GM21447 (cell line): ENCODE measurements around the gene SNRNP25.
"Not testable (repeated sequence)": the region's sequence is repeated elsewhere in the genome, so short reads cannot be mapped to it uniquely, and the experiment has no call there.

ENCODE experiments used
- ATAC-seq: cut with Tn5 transposase; IDR thresholded peaks from one replicate; pipeline ENCODE4 v1.9.1; 2021; ENCODE audit not compliant: unreplicated experiment

Gene SNRNP25

DNA sequence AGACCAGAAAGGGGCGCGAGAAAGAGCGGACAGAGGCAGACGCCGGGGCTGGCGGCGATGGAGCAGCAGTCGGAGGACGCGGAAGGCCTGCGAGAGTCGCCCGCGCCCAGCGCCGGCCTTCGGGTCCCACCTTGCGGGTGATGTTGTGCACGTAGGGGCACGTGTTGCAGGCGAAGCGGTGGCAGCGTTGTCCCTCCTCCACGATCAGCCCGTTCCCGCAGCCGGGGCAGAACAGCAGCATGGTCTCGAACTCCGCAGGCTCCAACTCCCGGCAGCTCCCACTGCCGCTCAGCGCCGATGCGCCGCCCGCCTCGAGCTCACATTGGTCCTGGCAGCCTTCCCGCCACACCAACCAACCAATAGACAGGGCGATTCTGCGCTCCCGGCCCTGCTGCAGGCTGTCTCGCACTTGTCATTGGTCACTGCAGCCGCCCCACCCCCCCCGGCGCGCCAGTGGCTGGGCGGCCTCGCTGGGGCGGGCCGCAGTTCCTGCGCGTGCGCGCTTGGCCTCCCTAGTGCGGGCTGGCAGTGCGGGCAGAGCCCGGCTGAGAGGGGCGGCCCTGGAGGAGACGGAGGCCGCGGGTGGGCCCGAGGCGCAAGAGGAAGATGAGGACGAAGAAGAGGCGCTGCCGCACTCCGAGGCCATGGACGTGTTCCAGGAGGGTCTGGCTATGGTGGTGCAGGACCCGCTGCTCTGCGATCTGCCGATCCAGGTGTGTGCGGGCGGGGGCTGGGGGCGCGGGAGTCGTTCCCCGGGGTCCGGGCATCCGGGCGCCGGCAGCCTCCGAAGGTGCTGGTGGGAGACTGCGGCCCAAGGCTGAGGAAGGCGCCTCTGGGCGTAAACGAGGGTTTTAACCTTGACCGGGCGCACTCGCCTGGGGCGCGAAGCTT is at the start of gene SNRNP25, which contains the start of gene POLR3K:
TSS of gene SNRNP25 (plus strand) at position 483 of the 891 bp plus-strand sequence. CDS start at position 672, 189 bp downstream.
TSS of gene POLR3K (minus strand) at position 263 of the 891 bp plus-strand sequence. CDS start at position 241, 22 bp downstream.
- peak; percentile 87 for ATAC-seq

DNA sequence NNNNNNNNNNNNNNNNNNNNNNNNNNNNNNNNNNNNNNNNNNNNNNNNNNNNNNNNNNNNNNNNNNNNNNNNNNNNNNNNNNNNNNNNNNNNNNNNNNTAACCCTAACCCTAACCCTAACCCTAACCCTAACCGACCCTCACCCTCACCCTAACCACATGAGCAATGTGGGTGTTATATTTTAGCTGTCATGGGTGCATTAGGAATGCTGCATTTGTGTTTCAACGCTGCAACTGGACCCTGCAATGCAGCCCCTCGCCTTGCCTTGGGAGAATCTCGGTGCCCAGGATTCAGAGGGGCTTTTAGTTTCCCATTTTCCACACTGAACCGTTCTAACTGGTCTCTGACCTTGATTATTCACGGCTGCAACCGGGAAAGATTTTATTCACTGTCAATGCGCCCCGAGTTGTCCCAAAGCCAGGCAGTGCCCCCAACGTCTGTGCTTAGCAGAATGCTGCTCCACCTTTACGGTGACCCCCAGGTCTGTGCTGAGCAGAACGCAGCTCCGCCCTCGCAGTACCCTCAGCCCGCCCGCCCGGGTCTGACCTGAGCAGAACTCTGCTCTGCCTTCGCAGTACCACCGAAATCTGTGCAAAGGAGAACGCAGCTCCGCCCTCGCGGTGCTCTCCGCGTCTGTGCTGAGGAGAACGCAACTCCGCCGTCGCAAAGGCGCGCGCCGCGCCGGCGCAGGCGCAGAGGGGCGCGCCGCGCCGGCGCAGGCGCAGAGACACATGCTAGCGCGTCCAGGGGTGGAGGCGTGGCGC is 43.5 kb upstream of the SNRNP25 start:
- no peak for ATAC-seq

DNA sequence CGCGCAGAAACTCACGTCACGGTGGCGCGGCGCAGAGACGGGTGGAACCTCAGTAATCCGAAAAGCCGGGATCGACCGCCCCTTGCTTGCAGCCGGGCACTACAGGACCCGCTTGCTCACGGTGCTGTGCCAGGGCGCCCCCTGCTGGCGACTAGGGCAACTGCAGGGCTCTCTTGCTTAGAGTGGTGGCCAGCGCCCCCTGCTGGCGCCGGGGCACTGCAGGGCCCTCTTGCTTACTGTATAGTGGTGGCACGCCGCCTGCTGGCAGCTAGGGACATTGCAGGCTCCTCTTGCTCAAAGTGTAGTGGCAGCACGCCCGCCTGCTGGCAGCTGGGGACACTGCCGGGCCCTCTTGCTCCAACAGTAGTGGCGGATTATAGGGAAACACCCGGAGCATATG is 42.9 kb upstream of the SNRNP25 start:
- not testable (repeated sequence) for ATAC-seq

DNA sequence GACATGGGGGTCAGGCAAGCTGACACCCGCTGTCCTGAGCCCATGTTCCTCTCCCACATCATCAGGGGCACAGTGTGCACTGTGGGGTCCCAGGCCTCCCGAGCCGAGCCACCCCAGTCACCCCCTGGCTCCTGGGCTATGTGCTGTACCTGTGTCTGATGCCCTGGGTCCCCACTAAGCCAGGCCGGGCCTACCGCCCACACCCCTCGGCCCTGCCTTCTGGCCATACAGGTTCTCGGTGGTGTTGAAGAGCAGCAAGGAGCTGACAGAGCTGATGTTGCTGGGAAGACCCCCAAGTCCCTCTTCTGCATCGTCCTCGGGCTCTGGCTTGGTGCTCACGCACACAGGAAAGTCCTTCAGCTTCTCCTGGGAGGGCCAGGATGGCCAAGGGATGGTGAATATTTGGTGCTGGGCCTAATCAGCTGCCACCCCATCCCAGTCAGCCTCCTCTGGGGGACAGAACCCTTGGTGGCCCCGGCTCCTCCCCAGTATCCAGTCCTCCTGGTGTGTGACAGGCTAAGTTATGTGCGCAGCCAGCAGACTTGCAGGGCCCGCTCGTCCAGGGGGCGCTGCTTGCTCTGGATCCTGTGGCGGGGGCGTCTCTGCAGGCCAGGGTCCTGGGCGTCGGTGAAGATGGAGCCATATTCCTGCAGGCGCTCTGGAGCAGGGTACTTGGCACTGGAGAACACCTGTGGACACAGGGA is 36.4 kb upstream of the SNRNP25 start:
- not testable (repeated sequence) for ATAC-seq

DNA sequence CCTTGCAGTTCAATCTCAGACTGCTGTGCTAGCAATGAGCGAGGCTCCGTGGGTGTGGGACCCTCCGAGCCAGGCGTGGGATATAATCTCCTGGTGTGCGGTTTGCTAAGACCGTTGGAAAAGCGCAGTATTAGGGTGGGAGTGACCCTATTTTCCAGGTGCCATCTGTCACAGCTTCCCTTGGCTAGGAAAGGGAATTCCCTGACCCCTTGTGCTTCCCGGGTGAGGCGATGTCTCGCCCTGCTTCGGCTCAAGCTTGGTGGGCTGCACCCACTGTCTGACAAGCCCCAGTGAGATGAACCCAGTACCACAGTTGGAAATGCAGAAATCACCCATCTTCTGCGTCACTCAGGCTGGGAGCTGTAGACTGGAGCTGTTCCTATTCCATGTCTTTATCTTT is 32.7 kb upstream of the SNRNP25 start:
- not testable (repeated sequence) for ATAC-seq

DNA sequence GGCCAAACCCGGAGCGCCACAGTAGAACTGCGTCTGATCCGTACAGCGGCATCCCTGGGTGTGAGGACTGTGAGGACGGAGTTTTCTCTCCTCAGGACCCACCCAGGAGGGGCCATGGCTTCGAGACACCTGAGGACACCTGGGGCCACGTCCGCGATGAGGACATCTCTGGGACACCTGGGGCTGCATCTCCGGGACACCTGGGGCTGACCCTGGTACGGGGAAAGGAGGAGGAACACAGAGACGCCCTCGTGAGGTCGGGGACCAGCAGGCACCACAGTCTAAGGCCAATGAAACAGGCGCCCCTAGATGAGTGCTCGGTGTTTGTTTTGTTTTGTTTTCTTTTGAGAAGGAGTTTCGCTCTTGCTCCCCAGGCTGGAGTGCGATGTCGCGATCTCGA is 29.5 kb upstream of the SNRNP25 start:
- not testable (repeated sequence) for ATAC-seq

DNA sequence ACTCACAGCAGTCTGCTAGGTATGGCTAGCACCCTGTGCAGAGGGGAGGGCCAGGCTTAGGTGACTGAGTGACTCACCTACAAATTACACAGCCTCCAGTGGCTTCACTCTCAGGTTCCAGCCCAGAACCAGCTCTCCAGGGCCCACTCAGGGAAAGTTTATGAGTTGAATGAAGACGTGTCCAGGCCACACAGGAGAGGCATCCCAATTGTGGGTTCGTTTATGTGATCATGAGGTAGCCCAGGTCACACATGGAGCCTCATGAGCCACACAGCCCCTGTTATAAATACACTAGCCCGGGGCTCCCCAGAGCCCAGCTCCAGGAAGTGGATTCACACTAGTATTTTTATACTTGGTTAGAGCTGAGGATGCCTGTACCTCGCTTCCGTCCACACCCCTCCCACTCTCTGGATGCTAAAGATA is 27.7 kb upstream of the SNRNP25 start:
- peak; percentile 79 for ATAC-seq

DNA sequence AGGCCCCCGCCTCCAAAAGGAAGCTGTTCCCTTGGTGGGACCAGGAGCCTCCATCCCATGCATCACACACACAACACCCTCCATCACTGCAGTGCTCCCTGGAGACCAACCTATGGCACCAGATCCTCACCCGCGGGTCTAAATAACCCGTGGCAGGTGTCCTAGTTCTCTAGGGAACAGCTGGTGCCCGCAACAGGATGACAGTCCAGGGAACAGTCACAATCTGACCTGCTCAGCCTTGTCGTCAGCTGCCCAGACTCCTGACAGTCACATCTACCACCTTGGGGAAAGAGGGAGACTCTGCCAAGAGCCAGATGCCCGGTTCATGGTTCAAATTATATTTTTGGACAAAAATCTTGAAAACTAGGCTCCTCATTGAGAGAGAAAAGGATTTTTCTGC is 23.0 kb upstream of the SNRNP25 start:
- not testable (repeated sequence) for ATAC-seq

DNA sequence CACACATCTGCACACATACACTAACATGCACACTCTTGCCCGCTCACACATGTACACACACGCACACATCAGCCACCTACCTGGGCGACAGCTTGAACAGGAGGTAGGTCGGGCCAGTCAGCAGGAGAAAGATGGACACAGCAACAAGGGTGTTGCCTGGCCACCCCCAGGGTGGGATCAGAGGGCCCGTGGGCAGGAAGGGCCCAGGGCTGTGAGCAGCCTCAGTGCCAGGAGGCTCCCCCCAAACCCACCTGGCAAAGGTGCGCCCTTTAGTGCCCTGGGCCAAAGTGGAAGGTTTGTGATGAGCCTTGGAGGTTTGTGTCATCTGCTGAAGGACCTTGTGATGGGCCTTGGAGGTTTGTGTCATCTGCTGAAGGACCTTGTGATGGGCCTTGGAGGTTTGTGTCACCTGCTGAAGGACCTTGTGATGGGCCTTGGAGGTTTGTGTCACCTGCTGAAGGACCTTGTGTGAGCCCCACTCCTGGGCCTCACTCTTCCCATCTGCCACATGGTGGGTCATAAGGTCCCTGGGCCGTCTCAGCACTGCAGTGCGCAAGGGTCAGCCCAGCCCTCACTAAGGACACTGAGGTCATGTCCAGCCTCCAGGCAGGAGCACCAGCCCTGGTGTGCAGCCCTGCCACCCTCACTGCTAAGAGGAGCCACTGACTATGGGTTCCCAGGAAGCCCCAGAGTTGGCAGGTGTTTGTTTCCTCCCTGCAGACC is 20.3 kb upstream of the SNRNP25 start:
- not testable (repeated sequence) for ATAC-seq

DNA sequence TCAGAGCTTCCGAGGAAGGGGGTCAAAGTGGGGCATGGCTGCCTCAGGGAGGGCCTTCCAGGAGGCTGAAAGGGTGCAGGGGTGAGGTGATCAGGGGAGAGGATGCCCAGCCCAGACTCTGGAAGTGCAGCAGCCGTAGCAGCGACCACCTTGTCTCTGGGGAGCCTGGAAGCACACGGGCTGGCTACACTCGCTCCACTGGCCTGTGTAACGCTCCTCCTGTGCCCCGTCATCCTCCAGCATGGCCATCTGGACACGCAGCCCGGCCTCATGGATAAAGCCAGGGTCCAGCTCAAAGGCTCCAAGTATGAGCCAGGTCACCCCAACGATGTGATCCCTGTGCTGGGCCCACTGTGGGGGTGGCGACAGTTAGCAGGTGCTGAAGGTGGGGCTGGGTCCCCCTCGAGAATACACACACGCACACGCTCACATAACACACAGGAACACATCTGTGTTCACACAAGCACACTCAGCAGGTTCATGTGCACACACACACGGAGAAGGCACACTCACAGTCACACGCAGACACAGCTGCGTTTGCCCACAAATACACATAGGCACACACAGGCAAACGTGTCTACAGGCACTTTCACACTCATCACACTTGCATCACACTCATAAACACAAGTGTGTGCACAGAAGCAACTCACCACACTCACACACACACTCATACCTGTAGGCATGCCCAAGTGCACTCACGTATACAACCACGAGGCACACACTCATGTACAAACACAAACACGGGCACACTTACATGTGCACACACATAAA is 19.6 kb upstream of the SNRNP25 start:
- no peak for ATAC-seq

DNA sequence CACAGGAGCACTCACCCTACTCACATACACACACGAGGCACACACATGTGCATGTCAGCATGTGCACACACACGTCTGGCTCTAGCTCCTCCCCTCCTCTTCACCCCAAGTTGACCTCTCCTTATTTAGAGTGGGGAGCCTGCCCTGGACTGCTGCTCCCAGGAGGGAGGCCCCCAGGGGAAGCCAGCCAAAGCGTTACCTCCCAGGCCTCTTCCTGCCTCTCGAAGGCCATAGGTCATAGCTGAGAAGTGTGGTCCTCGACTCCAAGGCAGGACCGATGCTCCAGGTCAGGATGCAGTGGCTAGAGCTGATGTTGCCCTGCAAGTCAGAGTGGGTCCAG is 19.0 kb upstream of the SNRNP25 start:
- no peak for ATAC-seq

DNA sequence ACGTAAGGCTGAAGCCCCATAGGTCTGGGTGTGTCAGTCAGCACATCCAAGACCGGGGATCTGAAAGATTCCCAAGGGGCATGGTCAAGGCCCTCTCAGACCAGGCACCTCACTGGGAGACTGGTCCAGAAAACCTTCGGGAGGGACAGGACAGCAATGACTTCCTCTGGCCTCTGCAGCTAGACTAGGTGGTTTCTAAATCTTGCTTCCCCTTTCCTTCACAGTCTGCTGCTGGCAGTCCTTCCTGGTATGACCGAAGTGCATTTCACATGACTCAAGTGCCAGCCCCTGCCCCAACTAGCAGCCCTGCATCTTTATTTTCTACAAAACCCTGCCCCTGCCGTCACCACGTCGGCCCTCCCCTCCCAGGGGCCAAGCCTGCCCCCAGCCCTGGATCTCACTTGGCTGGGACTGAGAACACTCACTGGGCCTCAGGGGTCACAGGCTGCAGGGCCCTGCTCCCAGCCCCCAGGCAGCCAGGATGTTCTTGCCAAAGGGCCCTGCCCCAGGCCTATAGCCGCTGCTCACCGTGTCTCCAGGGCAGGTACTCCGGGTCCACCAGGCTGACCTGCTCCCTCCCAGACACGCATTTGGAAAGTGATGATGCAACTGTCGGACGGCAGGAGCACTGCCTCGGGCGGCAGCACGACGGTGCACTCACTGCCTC is 18.5 kb upstream of the SNRNP25 start:
- no peak for ATAC-seq

DNA sequence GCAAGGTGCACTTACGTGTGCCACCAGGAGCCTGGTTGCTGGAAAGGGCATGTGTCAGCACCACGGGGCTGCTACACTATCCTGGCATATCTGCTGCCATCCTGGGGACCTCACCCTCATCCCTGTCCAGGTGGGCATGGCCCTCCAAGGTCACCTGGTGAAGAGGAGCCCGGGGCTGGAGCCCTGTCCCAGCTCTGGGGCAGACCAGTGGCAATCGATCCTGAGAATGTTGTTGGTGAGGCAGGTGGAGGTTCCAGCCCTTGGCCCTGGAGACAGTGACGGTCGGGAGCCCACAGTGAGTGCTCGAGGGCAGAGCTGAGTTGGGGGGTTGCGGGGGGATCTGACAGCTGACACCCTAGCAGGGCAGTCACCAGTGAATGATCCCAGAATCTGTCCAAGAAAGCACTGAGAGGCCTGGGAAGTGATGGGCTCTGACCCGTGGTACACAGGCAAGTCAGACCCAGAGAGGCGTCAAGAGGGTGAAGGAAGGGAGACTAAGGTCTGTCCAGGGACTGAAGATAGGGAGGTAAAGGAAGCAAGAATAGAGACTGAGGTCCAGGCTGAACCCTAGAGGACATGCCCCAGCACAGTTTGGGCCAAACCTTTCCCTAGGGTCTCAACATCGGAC is 17.8 kb upstream of the SNRNP25 start:
- ATAC-seq, result no peak

DNA sequence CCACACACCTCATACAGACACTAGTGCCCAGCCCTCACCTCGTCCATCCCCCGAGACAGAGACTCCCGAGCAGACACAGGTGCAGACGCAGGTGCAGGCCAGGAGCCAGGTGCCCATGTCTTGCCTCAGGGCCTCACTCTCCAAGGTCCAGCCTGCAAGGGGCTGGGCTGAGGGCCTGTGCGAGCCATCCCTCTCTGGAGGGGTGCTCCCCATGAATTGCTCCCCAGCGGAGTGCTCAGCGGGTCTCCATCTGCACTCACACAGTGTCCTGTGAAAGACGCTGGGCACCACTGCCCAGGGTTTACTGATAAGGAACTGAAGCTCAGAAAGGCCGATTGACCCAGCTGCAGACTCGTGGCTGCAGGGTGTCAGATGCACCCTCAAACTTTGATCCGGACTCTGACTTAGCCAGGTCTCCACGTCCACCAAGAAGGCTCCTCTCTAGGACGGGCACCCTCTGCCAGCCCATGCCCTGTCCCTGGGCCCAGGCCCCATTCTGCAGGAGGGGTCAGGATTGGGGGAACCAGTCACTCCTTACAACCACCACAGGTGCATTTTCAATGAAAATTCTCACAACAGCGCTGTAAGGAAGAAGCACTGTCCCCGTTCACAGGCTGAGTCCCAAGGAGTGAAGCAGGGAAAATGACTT is 17.2 kb upstream of the SNRNP25 start:
- no peak for ATAC-seq

DNA sequence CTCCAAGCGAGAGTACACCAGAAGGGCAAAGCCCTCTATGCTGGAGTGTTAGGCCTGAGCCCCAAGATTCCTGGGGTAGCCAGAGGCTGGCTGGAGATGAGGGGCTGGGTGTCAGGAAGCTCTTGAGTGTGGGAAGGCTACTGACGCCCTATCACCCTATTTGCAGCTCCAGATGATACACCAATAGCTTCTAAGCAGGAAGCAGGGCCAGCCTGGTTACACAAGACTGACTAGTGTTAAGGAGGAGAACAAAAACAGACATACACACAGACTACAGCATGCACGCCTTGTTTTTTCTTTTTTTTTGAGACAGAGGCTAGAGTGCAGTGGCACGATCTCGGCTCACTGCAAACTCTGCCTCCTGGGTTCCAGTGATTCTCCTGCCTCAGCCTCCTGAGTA is 16.1 kb upstream of the SNRNP25 start:
- ATAC-seq, result no peak

DNA sequence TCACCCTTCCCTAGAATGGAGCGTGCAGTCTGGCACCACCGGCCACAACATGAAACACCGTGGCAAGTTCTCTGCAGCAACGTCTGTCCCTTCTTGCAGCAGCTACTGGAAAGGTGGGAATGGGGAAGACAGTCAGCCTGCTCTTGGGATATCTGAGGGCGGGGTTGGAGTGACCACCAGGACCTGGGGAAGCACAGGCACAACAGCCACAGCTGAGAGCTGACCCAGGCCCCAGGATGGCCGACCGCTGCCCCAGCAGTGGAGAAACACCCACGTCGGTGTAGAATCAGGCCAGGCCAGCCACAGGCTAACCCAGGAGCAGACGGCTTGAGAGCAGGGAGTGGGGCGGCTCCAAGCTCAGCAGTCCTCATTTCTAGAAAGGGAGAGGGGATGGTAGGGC is 15.4 kb upstream of the SNRNP25 start:
- not testable (repeated sequence) for ATAC-seq

DNA sequence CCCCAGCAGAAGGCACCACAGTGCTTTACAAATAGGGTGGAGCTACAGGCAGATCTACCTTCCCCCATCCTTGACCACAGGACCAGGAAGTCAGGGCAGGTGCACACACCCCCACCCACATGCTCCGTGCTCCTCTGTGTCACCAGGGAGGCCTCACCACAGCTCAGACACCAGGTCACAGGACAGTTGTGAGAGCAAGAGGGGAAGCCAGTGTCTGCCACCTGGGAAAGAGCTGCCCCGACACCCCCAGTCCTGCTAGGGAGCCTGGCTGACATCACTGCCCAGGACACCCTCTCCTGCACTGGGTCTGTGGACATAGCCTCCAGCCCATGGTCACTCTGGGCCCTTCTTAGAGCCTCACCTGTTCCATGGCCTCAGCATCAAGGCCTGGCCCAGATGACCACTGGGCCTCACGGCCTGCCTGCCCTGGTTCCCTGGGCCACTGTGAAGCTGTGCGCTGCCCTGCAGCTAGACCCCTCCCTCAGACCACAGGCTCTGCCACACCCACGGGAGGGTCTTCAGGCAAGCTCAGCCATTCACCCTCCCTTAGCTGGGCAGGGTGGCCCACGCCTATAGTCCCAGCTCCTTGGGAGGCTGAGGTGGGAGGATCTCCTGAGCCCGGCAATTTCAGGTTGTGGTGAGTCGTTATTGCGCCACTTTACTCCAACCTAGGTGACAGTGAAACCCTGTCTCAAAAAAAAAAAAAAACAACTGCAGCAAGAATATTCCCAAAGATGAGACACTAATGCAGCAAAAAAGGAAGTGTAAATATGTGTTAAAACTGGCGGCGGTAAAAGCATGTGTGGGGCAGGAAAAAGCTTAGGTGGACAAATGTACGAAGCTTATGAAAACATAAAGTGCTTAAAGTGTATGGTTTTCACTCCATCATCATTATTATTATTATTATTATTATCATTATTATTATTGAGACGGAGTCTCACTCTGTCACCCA is 14.4 kb upstream of the SNRNP25 start:
- peak; percentile 82 for ATAC-seq
